ENCODE results near the gene CFAP99.

- TF ChIP-seq CTCF (IDR thresholded peaks at IDR 0.05; ENCODE audit: borderline replicate concordance, extremely low read depth, low read length, poor library complexity, severe bottlenecking), result no peak
- TF ChIP-seq EZH2 (IDR thresholded peaks at IDR 0.05; ENCODE audit: borderline replicate concordance, low read depth, low read length, severe bottlenecking), result no peak
Measured at GRCh38 chr4:2457481-2458295, 38.9 kb downstream of the CFAP99 start.
